ENCODE results near the gene SLC25A42. TPM values are rescaled to one million over a fixed set of nuclear protein-coding genes. Genes with fewer than 3 reads are reported as not detected.

The SLC25A42 gene
- total RNA-seq, 1 experiment from 2014 or later: 8.1 TPM

GRCh38 chr19:19145684-19146608 is 82.2 kb downstream of the SLC25A42 start:
- TF ChIP-seq SP1 (CRISPR knock-in tag; conservative IDR thresholded peaks at IDR 0.05) (0 out of 2 replicates have a peak, but pooled peaks have one; percentile 37), ZNF232 (CRISPR knock-in tag; IDR thresholded peaks at IDR 0.05) (no peak)
- TF ChIP-seq, protein P1, sequence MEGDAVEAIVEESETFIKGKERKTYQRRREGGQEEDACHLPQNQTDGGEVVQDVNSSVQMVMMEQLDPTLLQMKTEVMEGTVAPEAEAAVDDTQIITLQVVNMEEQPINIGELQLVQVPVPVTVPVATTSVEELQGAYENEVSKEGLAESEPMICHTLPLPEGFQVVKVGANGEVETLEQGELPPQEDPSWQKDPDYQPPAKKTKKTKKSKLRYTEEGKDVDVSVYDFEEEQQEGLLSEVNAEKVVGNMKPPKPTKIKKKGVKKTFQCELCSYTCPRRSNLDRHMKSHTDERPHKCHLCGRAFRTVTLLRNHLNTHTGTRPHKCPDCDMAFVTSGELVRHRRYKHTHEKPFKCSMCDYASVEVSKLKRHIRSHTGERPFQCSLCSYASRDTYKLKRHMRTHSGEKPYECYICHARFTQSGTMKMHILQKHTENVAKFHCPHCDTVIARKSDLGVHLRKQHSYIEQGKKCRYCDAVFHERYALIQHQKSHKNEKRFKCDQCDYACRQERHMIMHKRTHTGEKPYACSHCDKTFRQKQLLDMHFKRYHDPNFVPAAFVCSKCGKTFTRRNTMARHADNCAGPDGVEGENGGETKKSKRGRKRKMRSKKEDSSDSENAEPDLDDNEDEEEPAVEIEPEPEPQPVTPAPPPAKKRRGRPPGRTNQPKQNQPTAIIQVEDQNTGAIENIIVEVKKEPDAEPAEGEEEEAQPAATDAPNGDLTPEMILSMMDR (IDR thresholded peaks at IDR 0.05): peak; percentile 98
- peak; percentile 94 for DNase-seq (ENCODE audit: low spot score)
- Mint-ChIP-seq H3K4me1 (no peaks in the 10 kb centered on the region), H3K27me3 (ENCODE audit: low read depth) (peaks cover 31% of the 10 kb centered on the region), H3K4me3 (no peak overlapping the region), H3K27ac (no peak overlapping the region), H3K36me3 (no peaks in the 10 kb centered on the region), H3K9me3 (no peaks in the 10 kb centered on the region)
- peak; percentile 83 for ATAC-seq
- POLR2A ChIA-PET: interaction anchor here (1.0 kb wide), 1 partner anchor 46 kb away, joined by 9 read pairs; the partner anchor contains the start of genes BORCS8 and RFXANK
- CTCF ChIA-PET: interaction anchor here (0.5 to 3.8 kb wide), 32 partner anchors 9 to 1920 kb away, joined by 3 to 52 read pairs (median 4); partner anchors contain the start of genes BORCS8, MEF2B, NR2C2AP and RFXANK

DNA sequence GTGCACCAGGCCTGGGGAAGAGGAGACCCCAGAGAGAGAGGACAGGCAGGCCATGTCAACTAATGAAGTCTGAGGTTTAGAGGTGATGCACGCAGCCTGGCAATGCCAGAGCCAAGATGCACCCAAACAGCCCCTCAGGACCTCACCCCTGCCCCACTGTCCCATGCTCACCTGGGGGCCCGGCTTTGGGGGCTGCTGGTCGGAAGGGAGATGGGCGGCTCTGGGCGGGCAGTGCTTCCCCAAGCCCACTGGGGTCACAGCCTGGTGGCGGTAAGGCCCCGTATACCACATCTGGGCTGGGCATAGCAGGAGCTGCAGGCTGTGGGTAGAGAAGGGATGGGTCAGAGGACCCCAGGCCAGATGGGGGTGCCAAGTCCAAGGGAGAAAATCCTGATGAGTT is 83.1 kb downstream of the SLC25A42 start:
- no peak for DNase-seq (ENCODE audit: low spot score)
- ChIA-PET CTCF (interaction anchor here (1.4 to 3.8 kb wide), 6 partner anchors 11 to 78 kb away, joined by 3 to 52 read pairs (median 10); partner anchors contain the start of gene MEF2B), POLR2A (interaction anchor here (1.2 kb wide), 1 partner anchor 14 kb away, joined by 3 read pairs; no protein-coding TSS in a partner anchor)
- H3K36me3 Mint-ChIP-seq: no peaks in the 10 kb centered on the region
- H3K4me3 Mint-ChIP-seq: no peak overlapping the region
- ATAC-seq: no peak
- H3K4me1 Mint-ChIP-seq: no peaks in the 10 kb centered on the region
- no peaks in the 10 kb centered on the region for H3K9me3 Mint-ChIP-seq
- H3K27me3 Mint-ChIP-seq (ENCODE audit: low read depth): peaks cover 23% of the 10 kb centered on the region
- no peak for TF ChIP-seq MAX (CRISPR knock-in tag; IDR thresholded peaks at IDR 0.05)
- TF ChIP-seq, protein P2, sequence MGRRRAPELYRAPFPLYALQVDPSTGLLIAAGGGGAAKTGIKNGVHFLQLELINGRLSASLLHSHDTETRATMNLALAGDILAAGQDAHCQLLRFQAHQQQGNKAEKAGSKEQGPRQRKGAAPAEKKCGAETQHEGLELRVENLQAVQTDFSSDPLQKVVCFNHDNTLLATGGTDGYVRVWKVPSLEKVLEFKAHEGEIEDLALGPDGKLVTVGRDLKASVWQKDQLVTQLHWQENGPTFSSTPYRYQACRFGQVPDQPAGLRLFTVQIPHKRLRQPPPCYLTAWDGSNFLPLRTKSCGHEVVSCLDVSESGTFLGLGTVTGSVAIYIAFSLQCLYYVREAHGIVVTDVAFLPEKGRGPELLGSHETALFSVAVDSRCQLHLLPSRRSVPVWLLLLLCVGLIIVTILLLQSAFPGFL (CRISPR knock-in tag; IDR thresholded peaks at IDR 0.05; ENCODE audit: borderline replicate concordance): no peak
- TF ChIP-seq ZSCAN18 (CRISPR knock-in tag; IDR thresholded peaks at IDR 0.05): no peak
- no peak for TF ChIP-seq MXD4 (CRISPR knock-in tag; IDR thresholded peaks at IDR 0.05; ENCODE audit: borderline replicate concordance)
- TF ChIP-seq AFF4 (CRISPR knock-in tag; IDR thresholded peaks at IDR 0.05; ENCODE audit: borderline replicate concordance): no peak
- TF ChIP-seq AR (CRISPR knock-in tag; IDR thresholded peaks at IDR 0.05): no peak
- no peak for TF ChIP-seq ZBTB21 (CRISPR knock-in tag; IDR thresholded peaks at IDR 0.05; ENCODE audit: borderline replicate concordance)
- TF ChIP-seq CREB1 (CRISPR knock-in tag; IDR thresholded peaks at IDR 0.05): no peak
- TF ChIP-seq NFATC4 (CRISPR knock-in tag; IDR thresholded peaks at IDR 0.05): no peak
- H3K27ac Mint-ChIP-seq: no peak overlapping the region
